Endodermal cell (in vitro differentiated cells): Measurements from ENCODE around the gene SKA2. TPM values are rescaled to one million over a fixed set of nuclear protein-coding genes. Genes with fewer than 3 reads are reported as not detected.
"Not testable (repeated sequence)": the region's sequence is repeated elsewhere in the genome, so short reads cannot be mapped to it uniquely, and the experiment has no call there.

Source experiments
- DNase-seq: peaks from one replicate; pipeline ENCODE4 v3.0.0-alpha.2; 2017
- H3K27ac ChIP-seq: 2 replicates; pipeline ENCODE4 v1.5.1; 2013; ENCODE audit warnings: mild to moderate bottlenecking, low read depth, low read length, moderate library complexity
- H3K27me3 ChIP-seq: 2 replicates; pipeline ENCODE4 v1.6.1; 2013; ENCODE audit warnings: mild to moderate bottlenecking, low read length, moderate library complexity; ENCODE audit not compliant: insufficient read depth, control insufficient read depth, poor library complexity, severe bottlenecking
- H3K36me3 ChIP-seq: 2 replicates; pipeline ENCODE4 v1.7.0; 2013; ENCODE audit warnings: mild to moderate bottlenecking, low read length, moderate library complexity; ENCODE audit not compliant: control insufficient read depth, insufficient read depth
- H3K4me1 ChIP-seq: one replicate; pipeline ENCODE4 v1.7.0; 2013; ENCODE audit warnings: low read length; ENCODE audit not compliant: control insufficient read depth, insufficient read depth
- H3K4me3 ChIP-seq: 2 replicates; pipeline ENCODE4 v1.5.1; 2013; ENCODE audit warnings: mild to moderate bottlenecking, low read length, moderate library complexity
- H3K9ac ChIP-seq: 2 replicates; pipeline ENCODE4 v1.6.1; 2013; ENCODE audit warnings: mild to moderate bottlenecking, low read length, moderate library complexity; ENCODE audit not compliant: poor library complexity, severe bottlenecking; ENCODE audit errors: extremely low read depth
- H3K9me3 ChIP-seq: 2 replicates; pipeline ENCODE4 v1.6.1; 2013; ENCODE audit warnings: mild to moderate bottlenecking, low read length, moderate library complexity; ENCODE audit not compliant: control insufficient read depth
- H3K27ac Mint-ChIP-seq: 2 replicates; pipeline ENCODE4 v1.8.0; 2020; ENCODE audit warnings: mixed read lengths
- H3K27me3 Mint-ChIP-seq: 2 replicates; pipeline ENCODE4 v1.8.0; 2021; ENCODE audit warnings: mild to moderate bottlenecking, mixed read lengths; ENCODE audit not compliant: insufficient read depth
- H3K36me3 Mint-ChIP-seq: 2 replicates; pipeline ENCODE4 v1.8.0; 2020; ENCODE audit warnings: low read depth, mixed read lengths
- H3K4me1 Mint-ChIP-seq: 2 replicates; pipeline ENCODE4 v1.8.0; 2020; ENCODE audit warnings: mixed read lengths
- H3K4me3 Mint-ChIP-seq: 2 replicates; pipeline ENCODE4 v1.8.0; 2020; ENCODE audit warnings: mild to moderate bottlenecking, moderate library complexity, mixed read lengths
- H3K9me3 Mint-ChIP-seq: 2 replicates; pipeline ENCODE4 v1.8.0; 2020; ENCODE audit warnings: mild to moderate bottlenecking, mixed read lengths
- CTCF ChIP-seq: fragments of 200-600 bp; sonication (generic); conservative IDR thresholded peaks from 2 replicates; pipeline ENCODE4 v1.5.0; 2021; ENCODE audit warnings: antibody characterized with exemption, mild to moderate bottlenecking
- WGBS, 2 experiments: methylation state at CpG; one replicate each; pipeline versions ENCODE4 v1.1.5 to v1.1.7; 2013; ENCODE audit warnings: missing lambda C conversion rate in 2 of 2, mixed read lengths in 1 of 2; ENCODE audit not compliant: insufficient coverage in 1 of 2, insufficient read length in 1 of 2; 5-methylcytosine and 5-hydroxymethylcytosine counted together
- total RNA-seq, 2 donors: library from RNA; stranded (reverse); fragmentation: NEBNext Ultra II Directional in 1 of 2; extraction: Animal tissue kit (Norgen Biotek cat#: 25700) in 1 of 2; gene quantifications; 2 replicates in 1 of 2; 3 replicates in 1 of 2; pipeline ENCODE4 v1.2.1, GENCODE V29; 2021

Gene SKA2
- total RNA-seq, 2 donors from 2014 or later = 62.4 to 67.3 TPM

GRCh38 chr17:59145571-59146096, 9.4 kb downstream of the SKA2 start:
- peaks cover 38% of the 10 kb centered on the region for H3K36me3 Mint-ChIP-seq
- Histone ChIP-seq H3K36me3 (peaks cover 37% of the 10 kb centered on the region), H3K4me1 (peaks cover 3% of the 10 kb centered on the region), H3K9ac (no peak overlapping the region), H3K9me3 (no peaks in the 10 kb centered on the region), H3K4me3 (no peak overlapping the region), H3K27ac (no peak overlapping the region), H3K27me3 (no peaks in the 10 kb centered on the region)
- no peaks in the 10 kb centered on the region for H3K27me3 Mint-ChIP-seq
- no peak overlapping the region for H3K4me3 Mint-ChIP-seq
- peaks cover 4% of the 10 kb centered on the region for H3K4me1 Mint-ChIP-seq
- no peaks in the 10 kb centered on the region for H3K9me3 Mint-ChIP-seq
- whole genome bisulfite sequencing, 2 experiments = 94 to 100% methylated on average over 2 to 4 of the region's 4 CpGs
- TF ChIP-seq CTCF = no peak
- peak; percentile 42 for DNase-seq
- H3K27ac Mint-ChIP-seq = no peak overlapping the region

GRCh38 chr17:59141860-59142259, 13.1 kb downstream of the SKA2 start:
- Mint-ChIP-seq H3K9me3 (no peaks in the 10 kb centered on the region), H3K4me1 (peaks cover 8% of the 10 kb centered on the region), H3K27ac (no peak overlapping the region), H3K4me3 (no peak overlapping the region), H3K27me3 (no peaks in the 10 kb centered on the region), H3K36me3 (peaks cover 26% of the 10 kb centered on the region)
- no peak overlapping the region for H3K9ac ChIP-seq
- H3K36me3 ChIP-seq = peaks cover 19% of the 10 kb centered on the region
- no peaks in the 10 kb centered on the region for H3K27me3 ChIP-seq
- WGBS, 2 experiments = 73% methylated on average over 1 of the region's 1 CpG; no CpG with 5 or more reads in 1 of the 2 experiments
- no peak overlapping the region for H3K4me3 ChIP-seq
- H3K9me3 ChIP-seq = no peaks in the 10 kb centered on the region
- no peaks in the 10 kb centered on the region for H3K4me1 ChIP-seq
- TF ChIP-seq CTCF = no peak
- no peak overlapping the region for H3K27ac ChIP-seq
- no peak for DNase-seq

- Mint-ChIP-seq H3K4me1 (peaks cover 8% of the 10 kb centered on the region), H3K9me3 (no peaks in the 10 kb centered on the region), H3K36me3 (peaks cover 15% of the 10 kb centered on the region), H3K27me3 (no peaks in the 10 kb centered on the region), H3K4me3 (no peak overlapping the region), H3K27ac (no peak overlapping the region)
- Histone ChIP-seq H3K27me3 (no peaks in the 10 kb centered on the region), H3K9ac (no peak overlapping the region), H3K27ac (no peak overlapping the region), H3K9me3 (no peaks in the 10 kb centered on the region), H3K36me3 (peaks cover 7% of the 10 kb centered on the region), H3K4me1 (no peaks in the 10 kb centered on the region), H3K4me3 (no peak overlapping the region)
- no peak for TF ChIP-seq CTCF
- no peak for DNase-seq
- 83 to 92% methylated on average over 1 to 4 of the region's 4 CpGs for WGBS, 2 experiments
Measured at GRCh38 chr17:59139939-59140338, 15.0 kb downstream of the SKA2 start.

GRCh38 chr17:59138339-59138738, 16.6 kb downstream of the SKA2 start:
- not testable (repeated sequence) for H3K4me3 ChIP-seq, H3K4me1 Mint-ChIP-seq, DNase-seq, H3K9me3 ChIP-seq, H3K9ac ChIP-seq, H3K4me3 Mint-ChIP-seq, H3K27me3 Mint-ChIP-seq, H3K27me3 ChIP-seq, H3K27ac ChIP-seq, H3K4me1 ChIP-seq, H3K36me3 ChIP-seq, H3K27ac Mint-ChIP-seq, H3K36me3 Mint-ChIP-seq, H3K9me3 Mint-ChIP-seq
- WGBS, 2 experiments = 93 to 96% methylated on average over 6 to 10 of the region's 10 CpGs
